ENCODE measurements around the gene TRIM25. TPM values are rescaled to one million over a fixed set of nuclear protein-coding genes. Genes with fewer than 3 reads are reported as not detected.

TRIM25 gene
- total RNA-seq, 1 experiment from 2014 or later = 36.4 TPM

DNA sequence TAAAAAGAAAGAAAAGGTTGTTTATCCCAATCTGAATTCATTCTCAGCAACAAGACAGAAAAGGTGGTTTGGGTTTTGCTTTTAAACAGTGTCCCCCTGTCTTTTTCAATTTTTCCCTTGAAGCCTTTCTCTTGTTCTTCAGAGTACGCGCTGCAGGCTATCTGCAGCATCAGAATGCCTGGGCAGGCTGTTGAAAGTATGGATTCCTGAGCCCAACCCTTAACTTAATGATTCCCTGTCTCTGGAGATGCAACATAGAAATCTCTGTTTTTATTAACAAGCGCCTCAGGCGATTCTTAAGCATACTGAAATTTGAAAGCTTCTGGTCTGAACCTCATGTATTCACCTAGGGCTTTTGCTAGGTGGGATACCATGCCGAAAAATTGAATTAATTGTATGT, 47.8 kb downstream of the TRIM25 start:
- no peak for DNase-seq (ENCODE audit: low read depth)

GRCh38 chr17:56863974-56864373, 49.9 kb downstream of the TRIM25 start:
- DNase-seq (ENCODE audit: low read depth) = no peak

- no peak for DNase-seq (ENCODE audit: low read depth)
These were observed 52.0 kb downstream of the TRIM25 start for GRCh38 chr17:56861899-56862298.

GRCh38 chr17:56851008-56851407, 62.8 kb downstream of the TRIM25 start:
- DNase-seq (ENCODE audit: low read depth) = no peak

DNA sequence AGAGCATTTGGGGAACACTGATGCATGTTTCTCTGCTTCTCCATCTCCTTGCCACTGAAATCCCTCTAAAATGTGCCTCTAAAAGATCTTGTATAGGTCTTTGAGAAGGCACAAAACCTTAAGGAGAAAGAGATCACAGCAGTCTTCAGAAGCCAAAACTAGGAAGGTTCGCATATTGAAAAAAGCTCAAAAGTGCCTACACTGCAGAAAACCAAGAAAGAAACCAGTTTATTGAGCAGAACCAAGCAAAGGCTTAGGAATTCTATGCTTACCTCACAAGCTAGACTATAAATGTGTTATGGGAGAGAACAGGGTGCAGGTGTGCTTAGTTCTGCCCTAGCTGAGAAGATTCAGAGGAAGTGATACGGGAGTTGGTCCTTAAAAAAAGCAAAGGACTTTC, 63.3 kb downstream of the TRIM25 start:
- DNase-seq (ENCODE audit: low read depth) = no peak

- DNase-seq (ENCODE audit: low read depth) = no peak
These were observed 64.7 kb downstream of the TRIM25 start for GRCh38 chr17:56849131-56849530.

GRCh38 chr17:56847106-56847505, 66.7 kb downstream of the TRIM25 start:
- no peak for DNase-seq (ENCODE audit: low read depth)

DNA sequence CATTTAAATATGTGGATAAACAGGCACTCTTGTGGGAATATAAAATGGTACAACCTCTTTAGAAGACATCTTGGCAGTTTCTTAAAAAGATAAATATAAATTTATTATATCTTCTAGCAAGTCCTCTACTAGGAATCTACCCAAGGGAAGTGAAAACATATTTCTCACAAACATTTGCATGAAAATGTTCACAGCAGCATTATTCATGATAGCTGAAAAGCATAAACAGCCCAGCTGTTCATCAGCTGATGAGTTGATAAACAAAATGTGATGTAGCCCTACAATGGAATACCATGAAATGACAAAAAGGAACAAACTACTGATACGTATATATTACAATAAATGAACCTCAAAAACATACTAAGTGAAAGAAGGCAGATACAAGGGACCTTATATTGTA, 67.9 kb downstream of the TRIM25 start:
- DNase-seq (ENCODE audit: low read depth) = no peak

DNA sequence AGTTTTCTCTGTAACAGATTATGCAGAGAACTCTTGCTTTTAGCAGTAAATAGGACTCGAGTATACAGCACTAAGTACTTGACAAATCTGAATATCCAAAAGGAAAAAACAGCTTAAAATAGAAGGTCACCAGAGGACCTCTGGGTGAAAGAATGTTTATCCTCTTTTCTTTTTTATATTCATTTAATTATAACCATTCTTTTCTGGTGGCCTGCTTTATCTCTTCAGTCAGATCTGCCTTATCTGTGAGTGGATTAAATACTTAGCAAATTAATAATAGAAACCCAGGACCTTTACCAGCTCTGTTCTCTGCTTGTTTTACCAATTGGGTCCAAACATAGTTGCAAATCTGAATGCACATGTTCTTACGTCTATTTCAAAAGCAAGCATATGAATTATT, 71.3 kb downstream of the TRIM25 start:
- DNase-seq (ENCODE audit: low read depth) = no peak

GRCh38 chr17:56838687-56839086, 75.2 kb downstream of the TRIM25 start:
- DNase-seq (ENCODE audit: low read depth) = no peak

Other genes starting within 250 kb of the TRIM25 start
- 0.32 TPM in 1 of 2 replicates, not detected in the other for gene C17orf67, start 80.1 kb downstream of the TRIM25 start, total RNA-seq (2014; rRNA removed; shearing (Covaris generic))
- gene DGKE, start 79.9 kb downstream of the TRIM25 start, total RNA-seq (2014; rRNA removed; shearing (Covaris generic)) = 0.25 and 0.81 TPM in 2 replicates
- 14.1 and 17.8 TPM in 2 replicates for gene COIL, start 47.0 kb upstream of the TRIM25 start, total RNA-seq (2014; rRNA removed; shearing (Covaris generic))
- 95.9 and 99.5 TPM in 2 replicates for gene SCPEP1, start 64.1 kb upstream of the TRIM25 start, total RNA-seq (2014; rRNA removed; shearing (Covaris generic))
- 6.9 and 21.4 TPM in 2 replicates for gene AKAP1, start 171.2 kb upstream of the TRIM25 start, total RNA-seq (2014; rRNA removed; shearing (Covaris generic))